ENCODE measurements around the gene CYP20A1.
"Not testable (repeated sequence)": the region's sequence is repeated elsewhere in the genome, so short reads cannot be mapped to it uniquely, and the experiment has no call there.

CYP20A1 gene

GRCh38 chr2:203261326-203262159 is 22.7 kb downstream of the CYP20A1 start:
- no peak for DNase-seq
- intact Hi-C loops (cut with DNase I): no loop called here

- intact Hi-C loops (cut with DNase I): no loop called here
- DNase-seq: no peak
Measured at GRCh38 chr2:203279288-203279687, 40.5 kb downstream of the CYP20A1 start.

GRCh38 chr2:203280428-203281064 is 41.7 kb downstream of the CYP20A1 start:
- DNase-seq: no peak
- intact Hi-C loops (cut with DNase I): no loop called here

GRCh38 chr2:203282101-203282500 is 43.3 kb downstream of the CYP20A1 start:
- intact Hi-C loops (cut with DNase I): no loop called here
- no peak for DNase-seq

GRCh38 chr2:203286532-203286931 is 47.7 kb downstream of the CYP20A1 start:
- no peak for DNase-seq
- intact Hi-C loops (cut with DNase I): no loop called here

- intact Hi-C loops (cut with DNase I): no loop called here
- no peak for DNase-seq
Measured at GRCh38 chr2:203301667-203302066, 62.8 kb downstream of the CYP20A1 start.

GRCh38 chr2:203302586-203302985 is 63.8 kb downstream of the CYP20A1 start:
- intact Hi-C loops (cut with DNase I); DNase-seq: not testable (repeated sequence)

GRCh38 chr2:203310688-203311436 is 72.0 kb downstream of the CYP20A1 start:
- DNase-seq: no peak
- intact Hi-C loops (cut with DNase I): no loop called here

- DNase-seq: no peak
- intact Hi-C loops (cut with DNase I): loop anchor here (5.0 to 10.0 kb wide), 3 partner anchors 89 to 412 kb away; partner anchors contain the start of genes CARF, CYP20A1 and WDR12
Measured at GRCh38 chr2:203326356-203326755, 87.5 kb downstream of the CYP20A1 start.

GRCh38 chr2:203327582-203327900 is 88.7 kb downstream of the CYP20A1 start:
- intact Hi-C loops (cut with DNase I): loop anchor here (5.0 to 10.0 kb wide), 3 partner anchors 90 to 413 kb away; partner anchors contain the start of genes CARF, CYP20A1 and WDR12
- DNase-seq: peak in 6 of 42 donors; percentile 6 to 42 (median 30)

GRCh38 chr2:203327901-203328759 is 89.3 kb downstream of the CYP20A1 start, which contains the start of gene ABI2:
Gene ABI2, plus strand, starts transcription at chr2:203328394. Its CDS starts 121 bp downstream, at chr2:203328515.
- DNase-seq: peak; percentile 58 to 95 (median 89)

GRCh38 chr2:203328760-203329540 is 90.1 kb downstream of the CYP20A1 start:
- intact Hi-C loops (cut with DNase I): loop anchor here (5.0 to 10.0 kb wide), 3 partner anchors 92 to 414 kb away; partner anchors contain the start of genes CARF, CYP20A1 and WDR12
- peak in 37 of 42 donors; percentile 29 to 78 (median 51) for DNase-seq

More at GRCh38 chr2:203327901-203328759, 89.3 kb downstream of the CYP20A1 start, which contains the start of gene ABI2:
- intact Hi-C loops (cut with DNase I): loop anchor here (5.0 to 10.0 kb wide), 3 partner anchors 91 to 413 kb away; partner anchors contain the start of genes CARF, CYP20A1 and WDR12

- intact Hi-C loops (cut with DNase I): no loop called here
- DNase-seq: no peak
Measured at GRCh38 chr2:203330434-203330833, 91.6 kb downstream of the CYP20A1 start.

- DNase-seq: no peak
- intact Hi-C loops (cut with DNase I): no loop called here
Measured at GRCh38 chr2:203338322-203338721, 99.5 kb downstream of the CYP20A1 start.

GRCh38 chr2:203340791-203341487 is 102.1 kb downstream of the CYP20A1 start:
- intact Hi-C loops (cut with DNase I): no loop called here
- no peak for DNase-seq

GRCh38 chr2:203341741-203342310 is 103.0 kb downstream of the CYP20A1 start:
- DNase-seq: no peak
- intact Hi-C loops (cut with DNase I): no loop called here

- DNase-seq; intact Hi-C loops (cut with DNase I): not testable (repeated sequence)
Measured at GRCh38 chr2:203342374-203342773, 103.6 kb downstream of the CYP20A1 start.
